ENCODE data around the gene SHANK1. TPM values are rescaled to one million over a fixed set of nuclear protein-coding genes. Genes with fewer than 3 reads are reported as not detected.

SHANK1 gene
- total RNA-seq, 4 donors from 2014 or later, result 1.0 TPM; not detected in 3

GRCh38 chr19:50695251-50696093 lies 24.1 kb downstream of the SHANK1 start:
- TF ChIP-seq, protein P1, sequence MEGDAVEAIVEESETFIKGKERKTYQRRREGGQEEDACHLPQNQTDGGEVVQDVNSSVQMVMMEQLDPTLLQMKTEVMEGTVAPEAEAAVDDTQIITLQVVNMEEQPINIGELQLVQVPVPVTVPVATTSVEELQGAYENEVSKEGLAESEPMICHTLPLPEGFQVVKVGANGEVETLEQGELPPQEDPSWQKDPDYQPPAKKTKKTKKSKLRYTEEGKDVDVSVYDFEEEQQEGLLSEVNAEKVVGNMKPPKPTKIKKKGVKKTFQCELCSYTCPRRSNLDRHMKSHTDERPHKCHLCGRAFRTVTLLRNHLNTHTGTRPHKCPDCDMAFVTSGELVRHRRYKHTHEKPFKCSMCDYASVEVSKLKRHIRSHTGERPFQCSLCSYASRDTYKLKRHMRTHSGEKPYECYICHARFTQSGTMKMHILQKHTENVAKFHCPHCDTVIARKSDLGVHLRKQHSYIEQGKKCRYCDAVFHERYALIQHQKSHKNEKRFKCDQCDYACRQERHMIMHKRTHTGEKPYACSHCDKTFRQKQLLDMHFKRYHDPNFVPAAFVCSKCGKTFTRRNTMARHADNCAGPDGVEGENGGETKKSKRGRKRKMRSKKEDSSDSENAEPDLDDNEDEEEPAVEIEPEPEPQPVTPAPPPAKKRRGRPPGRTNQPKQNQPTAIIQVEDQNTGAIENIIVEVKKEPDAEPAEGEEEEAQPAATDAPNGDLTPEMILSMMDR (IDR thresholded peaks at IDR 0.05; ENCODE audit: low read depth), result no peak

DNA sequence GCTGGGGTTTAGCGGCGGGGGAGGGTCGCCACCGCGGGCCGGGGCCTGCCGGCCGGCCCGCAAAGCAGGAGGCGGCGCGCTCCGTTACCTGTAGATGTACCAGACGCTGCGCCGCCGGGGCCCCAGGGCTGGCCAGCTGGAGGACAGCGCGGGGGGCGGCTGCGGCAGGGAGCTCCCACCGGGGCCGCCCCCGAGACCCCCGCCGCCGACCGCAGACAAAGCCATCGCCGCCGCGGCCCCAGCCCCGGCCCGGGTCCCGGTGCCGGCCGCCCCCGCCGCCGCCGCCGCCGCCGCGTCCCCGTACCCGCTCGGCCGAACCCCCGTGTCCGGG lies 24.8 kb downstream of the SHANK1 start:
- TF ChIP-seq, protein P1 (IDR thresholded peaks at IDR 0.05; ENCODE audit: low read depth), result no peak

DNA sequence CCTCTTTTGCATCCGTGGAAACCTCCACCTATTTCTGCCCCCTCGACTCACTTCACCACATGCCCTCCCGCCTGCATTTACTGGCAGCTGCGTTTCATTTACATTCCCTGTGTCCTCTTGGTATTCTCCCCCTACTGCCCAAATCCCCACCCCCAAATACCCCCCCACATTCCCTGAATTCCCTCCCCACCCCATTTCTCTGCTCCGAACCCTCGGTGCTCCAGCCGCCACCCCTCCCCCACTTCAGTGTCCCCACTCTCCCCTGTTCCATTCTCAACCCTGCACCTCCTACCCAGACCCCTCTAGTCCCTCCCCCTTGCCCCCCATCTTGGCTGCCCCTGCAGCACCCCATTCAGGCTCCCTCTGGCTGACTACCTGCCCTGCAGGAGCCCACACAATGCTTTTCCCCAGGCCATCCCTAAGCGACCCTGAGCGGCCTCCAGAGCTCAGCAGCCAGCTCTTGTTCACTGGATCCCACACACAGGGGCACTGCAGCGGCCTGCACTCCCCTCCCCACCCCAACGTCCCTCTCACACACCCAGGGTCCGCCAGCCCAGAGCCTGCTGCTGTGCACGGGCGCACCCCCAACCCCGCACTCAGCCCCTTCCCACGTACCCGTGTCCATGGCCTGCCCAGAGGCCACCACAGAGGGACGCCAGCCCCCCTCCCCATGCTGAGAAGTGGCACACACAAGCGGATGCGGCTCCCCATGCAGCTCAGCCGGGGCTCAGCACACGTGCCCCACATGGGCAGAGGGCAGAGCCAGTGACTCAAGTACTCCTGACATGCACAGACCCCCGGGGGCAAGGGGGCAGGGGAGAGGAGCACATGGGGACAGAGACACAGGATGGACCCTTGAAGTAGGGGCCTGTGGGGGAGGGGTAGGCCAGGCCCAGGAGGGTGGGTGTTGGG lies 26.3 kb downstream of the SHANK1 start:
- TF ChIP-seq, protein P1 (IDR thresholded peaks at IDR 0.05; ENCODE audit: low read depth), result no peak

DNA sequence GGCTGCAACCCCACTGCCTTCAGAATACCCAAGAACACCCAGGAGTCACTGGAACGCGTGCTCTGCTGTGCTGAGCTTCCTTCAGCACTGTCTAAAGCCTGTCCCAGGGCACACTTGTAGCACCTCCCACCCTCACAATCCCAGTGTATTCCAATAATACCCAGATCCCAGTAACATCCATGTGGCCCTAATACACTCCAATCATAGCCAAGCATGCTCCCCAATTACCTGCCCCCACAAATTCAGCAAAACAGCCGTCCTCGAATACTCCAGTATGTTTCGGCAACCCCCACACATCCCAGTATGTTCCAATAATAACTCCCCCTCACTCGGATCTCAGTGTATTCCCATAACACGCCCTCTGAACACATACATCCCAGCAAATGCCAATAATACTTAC lies 29.2 kb downstream of the SHANK1 start:
- TF ChIP-seq, protein P1 (IDR thresholded peaks at IDR 0.05; ENCODE audit: low read depth), result no peak

DNA sequence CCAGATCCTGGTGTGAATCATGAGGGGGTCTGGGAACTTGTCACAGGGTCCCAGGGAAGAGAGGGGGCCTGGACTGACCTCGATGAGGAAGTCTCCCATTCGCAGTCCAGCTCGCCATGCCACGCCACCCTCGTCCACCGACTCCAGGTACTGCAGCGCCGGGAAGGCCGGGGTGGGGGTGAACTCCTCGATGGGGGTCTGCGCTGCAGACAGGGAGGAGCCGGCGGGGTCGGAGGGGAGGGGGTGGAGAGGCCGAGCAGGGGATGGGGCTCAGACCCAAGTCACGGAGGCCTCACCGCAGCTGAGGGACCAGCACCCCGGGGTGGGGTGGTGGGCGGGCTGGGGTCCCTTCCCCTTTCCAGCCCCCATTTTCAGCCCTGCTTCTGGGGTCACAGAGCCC lies 30.8 kb downstream of the SHANK1 start:
- TF ChIP-seq, protein P1 (IDR thresholded peaks at IDR 0.05; ENCODE audit: low read depth), result no peak

DNA sequence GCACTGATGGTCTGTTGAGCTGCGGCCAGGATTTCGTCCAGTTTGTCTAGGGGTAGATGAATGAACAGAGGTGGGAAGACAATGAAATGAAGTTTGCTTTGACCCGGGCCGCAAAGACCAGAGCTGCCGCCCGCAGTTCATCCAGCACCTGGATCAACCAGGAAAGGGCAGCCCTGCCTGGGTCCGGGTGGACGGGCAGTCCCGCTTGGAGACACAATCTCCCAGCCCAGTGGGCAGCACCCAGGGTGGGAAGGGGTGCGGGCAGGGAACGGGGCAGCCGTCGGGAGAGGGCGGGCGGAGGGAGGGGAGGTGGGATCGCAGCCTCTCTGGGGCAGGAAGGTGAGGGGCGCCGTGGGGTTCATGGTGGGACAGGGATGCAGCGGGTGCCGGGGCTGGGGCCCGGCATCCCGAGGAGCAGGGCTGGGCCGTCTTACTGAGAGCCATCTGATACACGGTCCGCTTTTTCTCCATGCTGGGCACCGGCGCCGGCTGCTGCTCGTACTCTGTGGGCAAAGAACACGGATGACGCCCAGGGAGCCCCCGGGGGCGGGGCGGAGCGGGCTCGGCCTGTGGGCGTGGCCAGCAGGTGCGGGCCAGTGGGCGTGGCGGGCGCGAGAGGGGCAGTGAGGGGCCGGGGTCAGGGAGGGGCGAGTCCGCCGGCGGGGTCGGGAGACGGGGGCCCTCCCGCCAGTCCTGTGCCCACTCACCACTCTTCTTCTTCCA lies 33.1 kb downstream of the SHANK1 start:
- TF ChIP-seq, protein P1 (IDR thresholded peaks at IDR 0.05; ENCODE audit: low read depth), result no peak

Data from subcutaneous adipose tissue (tissue), 4 donors.